Parathyroid adenoma (tissue), 2 donors: ENCODE results near the gene LAMB3.

ENCODE experiments used
- H2AFZ ChIP-seq: fragments of 300-600 bp; sonication (generic); one replicate; pipeline ENCODE4 v1.7.0; 2017; ENCODE audit warnings: antibody characterized with exemption, mild to moderate bottlenecking
- H3K27ac ChIP-seq: fragments of 300-600 bp; sonication (generic); one replicate; pipeline ENCODE4 v1.7.0; 2017
- H3K27me3 ChIP-seq: fragments of 300-600 bp; sonication (generic); one replicate; pipeline ENCODE4 v1.7.0; 2017; ENCODE audit warnings: low read length; ENCODE audit not compliant: control insufficient read depth, insufficient read depth
- H3K36me3 ChIP-seq: fragments of 300-600 bp; sonication (generic); one replicate; pipeline ENCODE4 v1.7.0; 2017; ENCODE audit warnings: low read length; ENCODE audit not compliant: control insufficient read depth, insufficient read depth
- H3K4me1 ChIP-seq: fragments of 300-600 bp; sonication (generic); one replicate; pipeline ENCODE4 v1.7.0; 2017; ENCODE audit warnings: control low read depth
- H3K4me2 ChIP-seq: fragments of 300-600 bp; sonication (generic); one replicate; pipeline ENCODE4 v1.7.0; 2017; ENCODE audit warnings: low read length
- H3K4me3 ChIP-seq: fragments of 300-600 bp; sonication (generic); one replicate; pipeline ENCODE4 v1.7.0; 2017; ENCODE audit warnings: low read depth, low read length
- H3K79me2 ChIP-seq: fragments of 300-600 bp; sonication (generic); one replicate; pipeline ENCODE4 v1.7.0; 2017; ENCODE audit warnings: control low read depth
- H3K9ac ChIP-seq: fragments of 300-600 bp; sonication (generic); one replicate; pipeline ENCODE4 v1.7.0; 2017; ENCODE audit warnings: mild to moderate bottlenecking
- H3K9me3 ChIP-seq: fragments of 300-600 bp; sonication (generic); one replicate; pipeline ENCODE4 v1.7.0; 2017; ENCODE audit warnings: low read length; ENCODE audit not compliant: control insufficient read depth
- CTCF ChIP-seq: fragments of 300-600 bp; sonication (generic); IDR thresholded peaks from one replicate; pipeline ENCODE4 v1.7.0; 2017; ENCODE audit warnings: antibody characterized with exemption, mild to moderate bottlenecking
- donor health status: primary hyperparathyroidism.

Gene LAMB3

GRCh38 chr1:209576392-209577197 is 75.6 kb downstream of the LAMB3 start:
- Histone ChIP-seq H3K36me3 (no peaks in the 10 kb centered on the region), H3K9ac (no peak overlapping the region), H2AFZ (no peak overlapping the region), H3K9me3 (no peaks in the 10 kb centered on the region), H3K4me2 (no peak overlapping the region), H3K27me3 (no peaks in the 10 kb centered on the region), H3K27ac (no peak overlapping the region), H3K79me2 (no peaks in the 10 kb centered on the region), H3K4me3 (no peak overlapping the region), H3K4me1 (no peaks in the 10 kb centered on the region)
- TF ChIP-seq CTCF = peak; percentile 69

- H3K79me2 ChIP-seq = no peaks in the 10 kb centered on the region
- no peaks in the 10 kb centered on the region for H3K9me3 ChIP-seq
- H2AFZ ChIP-seq = no peak overlapping the region
- no peak for TF ChIP-seq CTCF
- no peaks in the 10 kb centered on the region for H3K4me1 ChIP-seq
- H3K9ac ChIP-seq = no peak overlapping the region
- H3K36me3 ChIP-seq = no peaks in the 10 kb centered on the region
- H3K4me2 ChIP-seq = no peak overlapping the region
- no peaks in the 10 kb centered on the region for H3K27me3 ChIP-seq
- no peak overlapping the region for H3K27ac ChIP-seq
- H3K4me3 ChIP-seq = no peak overlapping the region
Measured at GRCh38 chr1:209570743-209571142, 81.5 kb downstream of the LAMB3 start.

- no peaks in the 10 kb centered on the region for H3K9me3 ChIP-seq
- no peaks in the 10 kb centered on the region for H3K79me2 ChIP-seq
- peak overlapping the region; percentile 49 for H3K4me2 ChIP-seq
- no peaks in the 10 kb centered on the region for H3K4me1 ChIP-seq
- no peaks in the 10 kb centered on the region for H3K27me3 ChIP-seq
- H3K4me3 ChIP-seq = peak overlapping the region; percentile 27
- no peak overlapping the region for H2AFZ ChIP-seq
- TF ChIP-seq CTCF = peak; percentile 69
- H3K9ac ChIP-seq = no peak overlapping the region
- H3K36me3 ChIP-seq = no peaks in the 10 kb centered on the region
- no peak overlapping the region for H3K27ac ChIP-seq
Measured at GRCh38 chr1:209569455-209570207, 82.6 kb downstream of the LAMB3 start.

- Histone ChIP-seq H3K4me1 (no peaks in the 10 kb centered on the region), H3K27me3 (no peaks in the 10 kb centered on the region), H3K9me3 (no peaks in the 10 kb centered on the region), H3K9ac (no peak overlapping the region), H2AFZ (no peak overlapping the region), H3K4me3 (no peak overlapping the region), H3K79me2 (no peaks in the 10 kb centered on the region), H3K36me3 (no peaks in the 10 kb centered on the region), H3K4me2 (no peak overlapping the region), H3K27ac (no peak overlapping the region)
- TF ChIP-seq CTCF = no peak
Measured at GRCh38 chr1:209567698-209568175, 84.5 kb downstream of the LAMB3 start.
